ENCODE measurements around the gene ABCG1.

- TF ChIP-seq CTCF (conservative IDR thresholded peaks at IDR 0.05; ENCODE audit: low read length): no peak
- TF ChIP-seq EZH2phosphoT487 (IDR thresholded peaks at IDR 0.05; ENCODE audit: borderline replicate concordance, low read depth, low read length): no peak
These were observed 124.6 kb downstream of the ABCG1 start for GRCh38 chr21:42343556-42343955.
